Cardiac ventricle fibroblast (primary cell): ENCODE data around the gene USP6. TPM values are rescaled to one million over a fixed set of nuclear protein-coding genes. Genes with fewer than 3 reads are reported as not detected.

ENCODE experiments used
- total RNA-seq: library from RNA; depleted of rRNA; stranded (reverse); fragments of >200 nt; gene quantifications from 2 replicates; pipeline ENCODE4 v1.2.3, GENCODE V29; 2015

USP6 gene
- total RNA-seq = 0.05 TPM in 1 of 2 replicates, not detected in the other

GRCh38 chr17:5115673-5116651 is at the start of gene USP6:
USP6 (plus strand) TSS chr17:5116032; CDS start chr17:5130368, 14,336 bp downstream.

GRCh38 chr17:5078106-5079028 is 37.5 kb upstream of the USP6 start, which contains the start of gene ZFP3:
ZFP3 (plus strand) TSS chr17:5078467; CDS start chr17:5091505, 13,038 bp downstream.

GRCh38 chr17:5111402-5112204 is 4.2 kb upstream of the USP6 start, which contains the start of gene ZNF232:
ZNF232 (minus strand) TSS chr17:5111878; CDS start chr17:5111822, 56 bp downstream.

GRCh38 chr17:5191541-5192417 is 75.9 kb downstream of the USP6 start, which contains the start of gene ZNF594:
ZNF594 (minus strand) TSS chr17:5191868; CDS start chr17:5184256, 7,612 bp downstream.

Other genes with a start within 250 kb of the USP6 start
- gene C17orf107, start 216.5 kb upstream of the USP6 start, total RNA-seq = 4.3 and 5.4 TPM in 2 replicates
- 0.31 and 0.54 TPM in 2 replicates for gene CHRNE, start 212.9 kb upstream of the USP6 start, total RNA-seq
- gene GP1BA, start 183.8 kb upstream of the USP6 start, total RNA-seq = not detected in 2 replicates
- gene SLC25A11, start 176.0 kb upstream of the USP6 start, total RNA-seq = 33.8 and 39.6 TPM in 2 replicates
- gene RNF167, start 175.8 kb upstream of the USP6 start, total RNA-seq = 34.7 and 41.7 TPM in 2 replicates
- 435 and 543 TPM in 2 replicates for gene PFN1, start 167.5 kb upstream of the USP6 start, total RNA-seq
- 1.00 and 8.8 TPM in 2 replicates for gene ENO3, start 164.9 kb upstream of the USP6 start, total RNA-seq
- 42.2 and 43.9 TPM in 2 replicates for gene SPAG7, start 148.2 kb upstream of the USP6 start, total RNA-seq
- 11.2 and 16.0 TPM in 2 replicates for gene CAMTA2, start 128.4 kb upstream of the USP6 start, total RNA-seq
- gene INCA1, start 118.5 kb upstream of the USP6 start, total RNA-seq = 0.19 and 0.68 TPM in 2 replicates
- 24.5 and 27.6 TPM in 2 replicates for gene KIF1C, start 118.1 kb upstream of the USP6 start, total RNA-seq
- gene SLC52A1, start 80.6 kb upstream of the USP6 start, total RNA-seq = not detected in 2 replicates
- 1.00 and 2.2 TPM in 2 replicates for gene ZFP3, start 37.6 kb upstream of the USP6 start, total RNA-seq
- 2.6 and 5.4 TPM in 2 replicates for gene ZNF232, start 4.2 kb upstream of the USP6 start, total RNA-seq
- 2.3 and 4.3 TPM in 2 replicates for gene ZNF594, start 75.8 kb downstream of the USP6 start, total RNA-seq
- not detected in 2 replicates for gene SCIMP, start 118.8 kb downstream of the USP6 start, total RNA-seq
- 22.7 and 27.8 TPM in 2 replicates for gene RABEP1, start 166.3 kb downstream of the USP6 start, total RNA-seq